ENCODE results near the gene MAOA. TPM values are rescaled to one million over a fixed set of nuclear protein-coding genes. Genes with fewer than 3 reads are reported as not detected.
A peak's percentile ranks its signal among the peaks of the same experiment; 100 is the strongest.

The MAOA gene
- total RNA-seq, 1 donor from 2014 or later, result 4.0 TPM

- H3K4me1 Mint-ChIP-seq (ENCODE audit: low read depth), result peaks cover 19% of the 10 kb centered on the region
- peak overlapping the region; percentile 30 for H3K27ac Mint-ChIP-seq (ENCODE audit: unreplicated experiment)
- H3K27me3 Mint-ChIP-seq (ENCODE audit: low read depth), result no peaks in the 10 kb centered on the region
- no peaks in the 10 kb centered on the region for H3K36me3 Mint-ChIP-seq (ENCODE audit: low read depth)
- TF ChIP-seq CTCF (IDR thresholded peaks at IDR 0.05), result no peak
- no peaks in the 10 kb centered on the region for H3K9me3 Mint-ChIP-seq (ENCODE audit: low read depth)
- no peak for DNase-seq (ENCODE audit: low spot score)
- no peak overlapping the region for H3K4me3 Mint-ChIP-seq (ENCODE audit: unreplicated experiment)
These were observed 21.0 kb downstream of the MAOA start for GRCh38 chrX:43676971-43677572.

GRCh38 chrX:43677993-43678392 lies 21.9 kb downstream of the MAOA start:
- Mint-ChIP-seq H3K4me1 (ENCODE audit: low read depth) (peaks cover 19% of the 10 kb centered on the region), H3K27me3 (ENCODE audit: low read depth) (no peaks in the 10 kb centered on the region), H3K9me3 (ENCODE audit: low read depth) (no peaks in the 10 kb centered on the region)

GRCh38 chrX:43679058-43679457 lies 23.0 kb downstream of the MAOA start:
- H3K9me3 Mint-ChIP-seq (ENCODE audit: low read depth), result peaks cover under 1% of the 10 kb centered on the region

More at GRCh38 chrX:43677993-43678392, 21.9 kb downstream of the MAOA start:
- no peak for DNase-seq (ENCODE audit: low spot score)
- Mint-ChIP-seq H3K36me3 (ENCODE audit: low read depth) (no peaks in the 10 kb centered on the region), H3K27ac (ENCODE audit: unreplicated experiment) (no peak overlapping the region), H3K4me3 (ENCODE audit: unreplicated experiment) (no peak overlapping the region)
- TF ChIP-seq CTCF (IDR thresholded peaks at IDR 0.05), result no peak

GRCh38 chrX:43679778-43680177 lies 23.7 kb downstream of the MAOA start:
- no peak for TF ChIP-seq CTCF (IDR thresholded peaks at IDR 0.05)
- Mint-ChIP-seq H3K4me3 (ENCODE audit: unreplicated experiment) (no peak overlapping the region), H3K27me3 (ENCODE audit: low read depth) (no peaks in the 10 kb centered on the region), H3K4me1 (ENCODE audit: low read depth) (peaks cover 22% of the 10 kb centered on the region), H3K27ac (ENCODE audit: unreplicated experiment) (peak overlapping the region; percentile 82), H3K36me3 (ENCODE audit: low read depth) (peaks cover 3% of the 10 kb centered on the region), H3K9me3 (ENCODE audit: low read depth) (peaks cover 5% of the 10 kb centered on the region)
- no peak for DNase-seq (ENCODE audit: low spot score)

More at GRCh38 chrX:43679058-43679457, 23.0 kb downstream of the MAOA start:
- no peak for DNase-seq (ENCODE audit: low spot score)
- peaks cover 21% of the 10 kb centered on the region for H3K4me1 Mint-ChIP-seq (ENCODE audit: low read depth)
- TF ChIP-seq CTCF (IDR thresholded peaks at IDR 0.05), result no peak
- H3K27ac Mint-ChIP-seq (ENCODE audit: unreplicated experiment), result no peak overlapping the region
- no peaks in the 10 kb centered on the region for H3K36me3 Mint-ChIP-seq (ENCODE audit: low read depth)
- no peak overlapping the region for H3K4me3 Mint-ChIP-seq (ENCODE audit: unreplicated experiment)
- no peaks in the 10 kb centered on the region for H3K27me3 Mint-ChIP-seq (ENCODE audit: low read depth)

- no peaks in the 10 kb centered on the region for H3K27me3 Mint-ChIP-seq (ENCODE audit: low read depth)
- no peak for DNase-seq (ENCODE audit: low spot score)
- no peak overlapping the region for H3K4me3 Mint-ChIP-seq (ENCODE audit: unreplicated experiment)
- H3K36me3 Mint-ChIP-seq (ENCODE audit: low read depth), result peaks cover 3% of the 10 kb centered on the region
- H3K4me1 Mint-ChIP-seq (ENCODE audit: low read depth), result peaks cover 35% of the 10 kb centered on the region
- no peak overlapping the region for H3K27ac Mint-ChIP-seq (ENCODE audit: unreplicated experiment)
- peaks cover 9% of the 10 kb centered on the region for H3K9me3 Mint-ChIP-seq (ENCODE audit: low read depth)
- TF ChIP-seq CTCF (IDR thresholded peaks at IDR 0.05), result no peak
These were observed 26.6 kb downstream of the MAOA start for GRCh38 chrX:43682726-43683125.

All from chondrocyte (in vitro differentiated cells).